IMR-90 (cell line): ENCODE results near the gene VPS37C.

Experiments used
- MAFK ChIP-seq: IDR thresholded peaks from 2 replicates; pipeline ENCODE4 v1.6.1; 2012; ENCODE audit warnings: low read depth, low read length, improper control_type of control experiment
- RAD21 ChIP-seq: IDR thresholded peaks from 2 replicates; pipeline ENCODE4 v1.6.1; 2012; ENCODE audit warnings: low read length, improper control_type of control experiment
- TF ChIP-seq, protein P1 (sequence below): conservative IDR thresholded peaks from 2 replicates; pipeline ENCODE4 v1.5.1; 2012; ENCODE audit warnings: mild to moderate bottlenecking, low read depth, low read length, improper control_type of control experiment

DNA sequence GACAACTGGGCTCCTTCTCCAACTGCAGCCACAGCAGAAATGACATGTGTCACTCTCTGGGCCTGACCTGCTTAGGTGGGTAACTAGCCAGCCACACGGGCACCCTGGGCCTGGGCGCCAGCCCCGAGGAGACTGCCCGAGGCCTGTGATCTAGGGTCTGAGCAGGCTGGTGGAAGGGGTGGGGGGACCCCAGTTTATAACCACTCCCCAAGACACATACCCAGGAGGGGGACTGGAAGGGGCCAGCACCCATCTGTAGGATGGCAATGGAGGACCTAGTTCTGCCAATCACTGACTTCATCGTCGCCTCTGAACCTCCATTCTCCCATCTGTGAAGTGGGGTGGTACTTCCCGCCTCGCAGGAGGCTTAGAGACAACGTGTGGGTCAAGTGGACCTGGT, 42.8 kb downstream of the VPS37C start:
- TF ChIP-seq, protein P1, sequence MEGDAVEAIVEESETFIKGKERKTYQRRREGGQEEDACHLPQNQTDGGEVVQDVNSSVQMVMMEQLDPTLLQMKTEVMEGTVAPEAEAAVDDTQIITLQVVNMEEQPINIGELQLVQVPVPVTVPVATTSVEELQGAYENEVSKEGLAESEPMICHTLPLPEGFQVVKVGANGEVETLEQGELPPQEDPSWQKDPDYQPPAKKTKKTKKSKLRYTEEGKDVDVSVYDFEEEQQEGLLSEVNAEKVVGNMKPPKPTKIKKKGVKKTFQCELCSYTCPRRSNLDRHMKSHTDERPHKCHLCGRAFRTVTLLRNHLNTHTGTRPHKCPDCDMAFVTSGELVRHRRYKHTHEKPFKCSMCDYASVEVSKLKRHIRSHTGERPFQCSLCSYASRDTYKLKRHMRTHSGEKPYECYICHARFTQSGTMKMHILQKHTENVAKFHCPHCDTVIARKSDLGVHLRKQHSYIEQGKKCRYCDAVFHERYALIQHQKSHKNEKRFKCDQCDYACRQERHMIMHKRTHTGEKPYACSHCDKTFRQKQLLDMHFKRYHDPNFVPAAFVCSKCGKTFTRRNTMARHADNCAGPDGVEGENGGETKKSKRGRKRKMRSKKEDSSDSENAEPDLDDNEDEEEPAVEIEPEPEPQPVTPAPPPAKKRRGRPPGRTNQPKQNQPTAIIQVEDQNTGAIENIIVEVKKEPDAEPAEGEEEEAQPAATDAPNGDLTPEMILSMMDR: no peak
- TF ChIP-seq RAD21 (no peak), MAFK (no peak)
